LNCAP (cell line): ENCODE data around the gene MED27.

Experiments used
- TF ChIP-seq, protein P1 (sequence below): fragments of 450-650 bp; IDR thresholded peaks from 2 replicates; pipeline ENCODE4 v1.5.1; 2017; ENCODE audit warnings: mild to moderate bottlenecking

Gene MED27

DNA sequence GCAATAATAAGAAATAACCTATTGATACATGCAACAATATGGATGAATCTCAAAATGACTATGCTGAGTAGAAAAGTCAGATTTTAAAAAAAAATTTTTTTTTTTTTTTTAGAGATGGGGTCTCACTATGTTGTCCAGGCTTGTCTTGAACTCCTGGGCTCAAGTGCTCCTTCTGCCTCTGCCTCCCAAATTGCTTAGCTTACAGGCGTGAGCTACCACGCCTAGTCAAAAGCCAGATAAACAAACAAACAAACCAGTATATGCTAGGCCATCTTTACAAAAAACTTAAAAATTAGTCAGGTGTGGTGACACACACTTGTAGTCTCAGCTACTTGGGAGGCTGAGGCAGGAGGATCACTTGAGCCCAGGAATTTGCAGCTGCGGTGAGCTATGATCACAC lies 79.0 kb downstream of the MED27 start:
- TF ChIP-seq, protein P1, sequence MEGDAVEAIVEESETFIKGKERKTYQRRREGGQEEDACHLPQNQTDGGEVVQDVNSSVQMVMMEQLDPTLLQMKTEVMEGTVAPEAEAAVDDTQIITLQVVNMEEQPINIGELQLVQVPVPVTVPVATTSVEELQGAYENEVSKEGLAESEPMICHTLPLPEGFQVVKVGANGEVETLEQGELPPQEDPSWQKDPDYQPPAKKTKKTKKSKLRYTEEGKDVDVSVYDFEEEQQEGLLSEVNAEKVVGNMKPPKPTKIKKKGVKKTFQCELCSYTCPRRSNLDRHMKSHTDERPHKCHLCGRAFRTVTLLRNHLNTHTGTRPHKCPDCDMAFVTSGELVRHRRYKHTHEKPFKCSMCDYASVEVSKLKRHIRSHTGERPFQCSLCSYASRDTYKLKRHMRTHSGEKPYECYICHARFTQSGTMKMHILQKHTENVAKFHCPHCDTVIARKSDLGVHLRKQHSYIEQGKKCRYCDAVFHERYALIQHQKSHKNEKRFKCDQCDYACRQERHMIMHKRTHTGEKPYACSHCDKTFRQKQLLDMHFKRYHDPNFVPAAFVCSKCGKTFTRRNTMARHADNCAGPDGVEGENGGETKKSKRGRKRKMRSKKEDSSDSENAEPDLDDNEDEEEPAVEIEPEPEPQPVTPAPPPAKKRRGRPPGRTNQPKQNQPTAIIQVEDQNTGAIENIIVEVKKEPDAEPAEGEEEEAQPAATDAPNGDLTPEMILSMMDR: no peak

DNA sequence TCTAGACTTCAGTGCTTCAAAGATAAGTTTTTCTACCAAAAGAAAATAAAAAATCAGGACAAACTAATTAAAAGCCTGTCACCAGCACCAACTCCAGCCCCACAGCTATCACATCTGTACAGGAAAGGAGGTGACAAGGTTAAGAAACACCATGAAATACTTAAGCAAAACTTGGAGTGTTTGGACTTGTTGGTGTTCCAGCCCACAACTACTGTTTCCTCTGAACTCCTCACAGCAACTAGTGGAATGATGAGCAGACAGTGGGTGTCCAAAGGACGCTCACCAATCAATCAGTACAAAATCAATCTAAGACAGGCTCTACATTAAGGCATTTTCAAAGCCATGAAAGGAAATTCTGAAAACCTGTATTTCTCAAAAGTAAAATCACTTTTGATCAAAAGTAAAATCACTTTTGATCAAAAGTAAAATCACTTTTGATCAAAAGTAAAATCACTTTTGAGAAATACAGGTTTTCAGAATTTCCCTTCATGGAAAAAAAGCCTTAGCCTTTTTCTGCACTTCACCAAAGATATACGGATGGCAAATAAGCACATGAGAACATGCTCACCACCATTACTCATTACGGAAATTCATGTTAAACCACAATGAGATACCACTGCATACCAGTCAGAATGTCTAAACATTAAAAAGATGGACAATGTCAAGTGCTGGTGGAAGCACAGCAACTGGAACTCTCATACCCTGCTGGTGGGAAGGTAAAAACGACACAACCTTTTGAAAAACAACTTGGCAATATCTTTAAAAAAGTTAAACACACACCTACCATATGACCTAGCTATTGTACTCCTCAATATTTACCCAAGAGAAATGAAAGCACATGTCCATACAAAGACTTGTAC lies 79.7 kb downstream of the MED27 start:
- TF ChIP-seq, protein P1: no peak

DNA sequence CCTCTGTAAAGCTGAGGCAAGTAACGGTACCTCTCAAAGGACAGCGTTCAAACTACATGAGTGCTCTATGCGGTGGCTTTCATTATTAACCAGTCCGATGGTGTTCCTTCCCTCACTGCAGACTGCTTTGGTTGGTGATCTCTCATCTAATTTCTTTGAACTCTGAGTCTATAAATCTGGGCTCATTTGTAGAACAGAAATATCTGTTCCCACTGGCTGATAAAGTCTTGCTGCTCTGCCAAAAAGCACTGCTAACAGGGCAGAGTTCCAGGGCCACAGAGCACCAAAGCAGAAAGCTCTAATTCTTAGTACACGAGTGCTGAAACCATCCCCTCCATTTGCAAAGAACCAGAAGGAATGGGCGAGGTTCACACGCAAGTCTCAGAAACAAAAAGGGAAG lies 81.9 kb downstream of the MED27 start:
- TF ChIP-seq, protein P1: no peak

DNA sequence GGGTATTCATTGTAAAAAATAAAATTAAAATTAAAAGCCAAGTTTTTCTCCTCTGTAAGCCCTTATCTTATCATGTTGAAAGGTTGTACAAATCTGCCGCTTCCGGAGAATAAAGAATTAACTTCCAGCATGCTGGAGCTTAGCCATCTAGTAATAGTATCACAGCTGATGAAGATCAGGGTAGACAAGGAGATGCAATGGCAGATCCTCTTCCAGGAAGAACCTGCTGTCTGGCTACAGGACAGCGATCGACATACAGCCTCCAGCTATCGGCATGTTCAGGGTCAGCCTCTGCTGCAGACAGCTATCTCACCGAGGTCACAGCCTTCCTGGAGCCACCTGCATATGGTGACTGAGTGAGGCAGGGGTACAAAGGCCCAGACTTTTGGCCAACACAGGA lies 82.6 kb downstream of the MED27 start:
- TF ChIP-seq, protein P1: no peak

DNA sequence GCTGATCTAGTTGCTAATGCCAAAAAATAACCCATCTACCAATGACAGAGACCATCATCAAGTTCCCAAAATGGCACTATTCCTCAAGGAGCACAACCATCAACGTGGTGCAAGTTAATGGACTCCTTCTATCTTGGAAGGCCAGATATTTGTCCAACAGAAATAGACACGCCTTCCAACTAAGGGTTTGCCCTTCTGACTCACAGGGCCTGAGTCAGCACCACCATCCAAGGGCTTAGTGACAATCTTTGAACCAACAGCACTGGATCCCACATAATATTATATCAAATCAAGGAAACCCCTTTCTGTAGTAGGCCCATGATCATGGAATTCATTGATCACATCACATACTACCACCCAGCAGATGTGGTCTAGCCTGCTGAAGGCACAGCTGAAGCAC lies 84.3 kb downstream of the MED27 start:
- TF ChIP-seq, protein P1: no peak

DNA sequence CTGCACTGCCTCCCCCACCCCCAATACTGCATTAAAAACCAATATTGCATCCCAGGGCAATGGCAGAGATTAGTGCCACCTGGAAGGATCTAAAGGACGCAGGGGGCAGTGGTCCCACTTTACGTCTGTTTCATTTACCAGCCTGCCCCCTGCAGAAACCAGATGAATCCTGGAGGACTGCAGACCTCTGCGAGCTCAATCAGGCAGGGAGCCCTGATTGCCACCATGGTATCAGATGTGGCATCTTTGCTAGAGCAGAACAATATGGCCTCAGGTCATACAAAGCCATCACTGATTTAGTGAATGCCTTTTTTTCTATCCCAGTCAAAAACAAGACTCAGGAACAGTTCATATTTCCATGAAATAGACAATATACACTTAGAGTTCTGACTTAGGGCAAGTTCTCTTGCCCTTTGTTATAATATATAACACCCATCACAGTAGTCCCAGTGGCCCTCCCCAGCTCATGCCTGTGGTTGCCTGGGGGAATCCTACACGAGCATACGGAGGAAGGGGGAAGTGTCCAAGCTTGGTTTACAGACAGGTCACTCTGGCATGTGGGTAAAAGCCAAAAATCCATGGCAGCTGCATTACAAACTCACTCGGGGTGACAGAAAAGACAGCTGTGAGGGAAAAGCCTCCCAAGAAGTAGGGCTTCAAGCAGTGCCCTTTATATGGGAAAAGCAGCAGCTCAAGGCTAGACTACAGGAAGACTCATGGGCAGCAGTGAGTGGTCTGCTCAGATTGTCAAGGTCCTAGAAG lies 85.1 kb downstream of the MED27 start:
- TF ChIP-seq, protein P1: no peak

- TF ChIP-seq, protein P1: no peak
Measured at GRCh38 chr9:131992906-131993657, 86.6 kb downstream of the MED27 start.
